Prostate gland (tissue), 2 donors: ENCODE measurements around the gene ADGRL3.

ENCODE experiments used
- POLR2A ChIP-seq: fragments of 450-650 bp; IDR thresholded peaks from one replicate; pipeline ENCODE4 v1.6.1; 2016; ENCODE audit warnings: antibody characterized with exemption, mild to moderate bottlenecking
- POLR2AphosphoS5 ChIP-seq: sonication (generic); formaldehyde crosslinking; IDR thresholded peaks from one replicate; pipeline ENCODE4 v1.6.1; 2017; ENCODE audit warnings: antibody characterized with exemption
- TF ChIP-seq, protein P1 (sequence below), 4 experiments: fragments of 200-600 bp in 2 of 4; fragments of 450-650 bp in 2 of 4; sonication (generic) in 2 of 4; IDR thresholded peaks; 1 replicate in 3 of 4; 2 replicates in 1 of 4; pipeline ENCODE4 v1.5.1; 2016 to 2019; ENCODE audit warnings: antibody characterized with exemption in 4 of 4, mild to moderate bottlenecking in 2 of 4, moderate library complexity in 2 of 4

DNA sequence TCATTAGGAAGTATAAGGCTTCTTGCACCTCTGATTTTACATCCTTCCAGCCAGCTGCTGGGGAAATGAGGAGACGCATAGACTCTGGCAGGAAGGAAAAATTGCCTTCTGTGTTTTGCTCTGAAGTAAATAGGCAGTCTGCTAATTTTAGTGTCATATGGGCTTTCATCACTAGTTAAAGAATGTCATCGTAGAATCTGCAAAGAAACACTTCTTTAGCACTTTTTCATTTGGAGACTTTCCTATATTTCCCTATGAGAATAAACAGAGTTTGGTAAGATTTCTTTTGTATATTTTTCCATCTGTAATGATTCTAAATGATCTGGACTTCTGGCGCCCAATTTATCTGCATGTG, 3.3 kb downstream of the ADGRL3 start:
- TF ChIP-seq POLR2A, result no peak
- TF ChIP-seq, protein P1, sequence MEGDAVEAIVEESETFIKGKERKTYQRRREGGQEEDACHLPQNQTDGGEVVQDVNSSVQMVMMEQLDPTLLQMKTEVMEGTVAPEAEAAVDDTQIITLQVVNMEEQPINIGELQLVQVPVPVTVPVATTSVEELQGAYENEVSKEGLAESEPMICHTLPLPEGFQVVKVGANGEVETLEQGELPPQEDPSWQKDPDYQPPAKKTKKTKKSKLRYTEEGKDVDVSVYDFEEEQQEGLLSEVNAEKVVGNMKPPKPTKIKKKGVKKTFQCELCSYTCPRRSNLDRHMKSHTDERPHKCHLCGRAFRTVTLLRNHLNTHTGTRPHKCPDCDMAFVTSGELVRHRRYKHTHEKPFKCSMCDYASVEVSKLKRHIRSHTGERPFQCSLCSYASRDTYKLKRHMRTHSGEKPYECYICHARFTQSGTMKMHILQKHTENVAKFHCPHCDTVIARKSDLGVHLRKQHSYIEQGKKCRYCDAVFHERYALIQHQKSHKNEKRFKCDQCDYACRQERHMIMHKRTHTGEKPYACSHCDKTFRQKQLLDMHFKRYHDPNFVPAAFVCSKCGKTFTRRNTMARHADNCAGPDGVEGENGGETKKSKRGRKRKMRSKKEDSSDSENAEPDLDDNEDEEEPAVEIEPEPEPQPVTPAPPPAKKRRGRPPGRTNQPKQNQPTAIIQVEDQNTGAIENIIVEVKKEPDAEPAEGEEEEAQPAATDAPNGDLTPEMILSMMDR (IDR thresholded peaks at IDR 0.05), result no peak
- no peak for TF ChIP-seq POLR2AphosphoS5
